B cell (primary cell): ENCODE results near the gene MAP3K9. TPM values are rescaled to one million over a fixed set of nuclear protein-coding genes. Genes with fewer than 3 reads are reported as not detected.

ENCODE experiments used
- ATAC-seq: fragments of 200-7000 bp; cut with Tn5 transposase; one replicate; pipeline ENCODE4 v1.10.0; 2021; ENCODE audit warnings: low read depth, mild to moderate bottlenecking, moderate number of reproducible peaks, moderate library complexity
- CTCF ChIA-PET: fragments of 350-600 bp; sonication (Branson Sonifier 250); formaldehyde crosslinking; loops from one replicate; lab custom pipeline; 2021; ENCODE audit warnings: antibody characterized with exemption, inconsistent platforms; lab: Charles Lee
- POLR2A ChIA-PET: fragments of 350-600 bp; sonication (Branson Sonifier 250); formaldehyde crosslinking; loops from one replicate; lab custom pipeline; 2021; ENCODE audit warnings: antibody characterized with exemption; lab: Charles Lee
- DNase-seq: peaks from one replicate; pipeline ENCODE4 v3.0.0; 2013
- H2AFZ ChIP-seq: 2 replicates; pipeline ENCODE4 v1.6.1; 2012; ENCODE audit warnings: mild to moderate bottlenecking, low read depth, low read length; ENCODE audit not compliant: insufficient read depth, poor library complexity, severe bottlenecking
- H3K27ac ChIP-seq, 2 donors: 1 replicate in 1 of 2; 2 replicates in 1 of 2; pipeline ENCODE4 v1.5.1; 2012 to 2013; ENCODE audit warnings: low read length in 2 of 2, mild to moderate bottlenecking in 2 of 2, moderate library complexity in 1 of 2
- H3K27me3 ChIP-seq, 4 experiments: fragments of 200-600 bp in 1 of 4; sonication (generic) in 1 of 4; replicated peaks in 1 of 4; 1 replicate in 2 of 4; 2 replicates in 2 of 4; pipeline versions ENCODE4 v1.6.1 to v1.7.0; 2013 to 2016; ENCODE audit warnings: low read length in 3 of 4, mild to moderate bottlenecking in 2 of 4, mixed read lengths in 1 of 4, moderate library complexity in 1 of 4; ENCODE audit not compliant: insufficient read depth in 4 of 4, control insufficient read depth in 3 of 4; ENCODE audit errors: control extremely low read depth in 1 of 4
- H3K36me3 ChIP-seq, 2 experiments: replicated peaks in 1 of 2; 1 replicate in 1 of 2; 2 replicates in 1 of 2; pipeline versions ENCODE4 v1.6.1 to v1.7.1; 2013; ENCODE audit warnings: low read length in 1 of 2; ENCODE audit not compliant: insufficient read depth in 2 of 2, control insufficient read depth in 1 of 2; ENCODE audit errors: control extremely low read depth in 1 of 2, extremely low read depth in 1 of 2
- H3K4me1 ChIP-seq, 2 donors: fragments of 200-600 bp in 1 of 2; sonication (generic) in 1 of 2; 1 replicate in 1 of 2; 2 replicates in 1 of 2; pipeline versions ENCODE4 v1.5.1 to v1.6.1; 2013 to 2017; ENCODE audit warnings: low read length in 2 of 2; ENCODE audit not compliant: control insufficient read depth in 2 of 2, insufficient read depth in 2 of 2
- H3K4me2 ChIP-seq: replicated peaks from 2 replicates; pipeline ENCODE3; 2012; ENCODE audit warnings: mild to moderate bottlenecking, low read depth, low read length; ENCODE audit not compliant: poor library complexity, severe bottlenecking
- H3K4me3 ChIP-seq, 5 experiments: fragments of 200-600 bp in 1 of 5; sonication (generic) in 1 of 5; 1 replicate in 3 of 5; 2 replicates in 2 of 5; pipeline versions ENCODE4 v1.5.1 to v1.7.0; 2011 to 2016; ENCODE audit warnings: low read length in 4 of 5, mild to moderate bottlenecking in 4 of 5, low read depth in 2 of 5, control low read depth in 1 of 5, moderate library complexity in 1 of 5; ENCODE audit not compliant: insufficient read depth in 1 of 5; ENCODE audit errors: control extremely low read depth in 1 of 5, extremely low read depth in 1 of 5
- H3K79me2 ChIP-seq: fragments of 200-600 bp; sonication (generic); one replicate; pipeline ENCODE4 v1.6.0; 2016; ENCODE audit warnings: low read length; ENCODE audit not compliant: control insufficient read depth, insufficient read depth
- H3K9ac ChIP-seq: fragments of 200-600 bp; sonication (generic); 2 replicates; pipeline ENCODE4 v1.6.1; 2017; ENCODE audit warnings: mild to moderate bottlenecking, low read length, moderate library complexity
- H3K9me3 ChIP-seq, 3 donors: one replicate each; pipeline versions ENCODE4 v1.6.1 to v1.7.1; 2013; ENCODE audit warnings: low read length in 2 of 3; ENCODE audit not compliant: control insufficient read depth in 2 of 3, insufficient read depth in 1 of 3; ENCODE audit errors: control extremely low read depth in 1 of 3
- H4K20me1 ChIP-seq: 2 replicates; pipeline ENCODE4 v1.6.0; 2012; ENCODE audit warnings: mild to moderate bottlenecking, low read length; ENCODE audit not compliant: insufficient read depth, control insufficient read depth, poor library complexity, severe bottlenecking
- H3K27ac Mint-ChIP-seq: one replicate; pipeline ENCODE4 v1.8.0; 2021; ENCODE audit warnings: mixed read lengths
- H3K27me3 Mint-ChIP-seq: one replicate; pipeline ENCODE4 v1.8.0; 2021; ENCODE audit warnings: mixed read lengths
- H3K4me1 Mint-ChIP-seq: one replicate; pipeline ENCODE4 v1.8.0; 2021; ENCODE audit warnings: mixed read lengths
- H3K4me3 Mint-ChIP-seq: one replicate; pipeline ENCODE4 v1.8.0; 2021; ENCODE audit warnings: mixed read lengths
- H3K9me3 Mint-ChIP-seq: one replicate; pipeline ENCODE4 v1.8.0; 2022; ENCODE audit warnings: mixed read lengths; ENCODE audit not compliant: insufficient read depth
- EZH2 ChIP-seq: IDR thresholded peaks from 2 replicates; pipeline ENCODE4 v1.6.1; 2012; ENCODE audit warnings: borderline replicate concordance, low read depth, mild to moderate bottlenecking, moderate library complexity, low read length; ENCODE audit not compliant: insufficient read depth, poor library complexity, severe bottlenecking
- WGBS: methylation state at CpG from one replicate; pipeline ENCODE4 v1.1.5; 2013; ENCODE audit warnings: missing lambda C conversion rate; ENCODE audit not compliant: insufficient coverage; 5-methylcytosine and 5-hydroxymethylcytosine counted together
- intact Hi-C: fragments of 100-400 bp; cut with micrococcal nuclease; formaldehyde crosslinking; loops from one replicate; pipeline ENCODE4 v1.10.0; 2022
- polyA plus RNA-seq: library from polyadenylated mRNA; depleted of rRNA; stranded (reverse); fragments of >200 nt; gene quantifications from 2 replicates; pipeline ENCODE4 v1.2.3, GENCODE V29; 2012
- total RNA-seq, 2 donors: library from RNA; stranded (reverse); fragments of 120-200 nt in 1 of 2; gene quantifications; 1 replicate in 1 of 2; 2 replicates in 1 of 2; pipeline versions ENCODE4 v1.2.3 to v1.2.4, GENCODE V29; 2013 to 2022
- TF ChIP-seq, protein P1 (sequence below): fragments of 200-600 bp; IDR thresholded peaks from one replicate; pipeline ENCODE4 v1.8.0; 2022; ENCODE audit warnings: antibody characterized with exemption, mild to moderate bottlenecking

Gene MAP3K9
- total and polyA plus RNA-seq, 2 donors (not counting 1 experiment from before 2014, with no cell fraction given), result 4.7 to 20.2 TPM

DNA sequence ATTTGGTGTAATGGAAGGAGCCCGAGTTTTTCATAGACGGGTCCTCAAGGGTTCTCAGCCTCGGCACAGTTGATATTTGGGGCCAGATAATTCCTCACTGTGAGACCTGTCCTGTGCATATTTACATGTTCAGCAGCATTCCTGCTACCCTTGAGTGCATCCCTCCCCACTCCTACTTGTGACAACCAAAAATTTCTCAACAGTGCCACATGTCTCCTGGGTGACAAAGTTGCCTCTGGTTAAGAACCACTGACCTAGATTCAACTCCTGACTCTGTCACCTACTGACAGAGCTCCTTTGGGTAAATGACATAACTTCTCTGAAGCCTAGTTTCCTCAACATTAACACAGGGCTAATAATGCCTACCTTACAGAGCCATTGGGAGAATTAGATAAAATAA lies 107.2 kb downstream of the MAP3K9 start:
- TF ChIP-seq, protein P1, sequence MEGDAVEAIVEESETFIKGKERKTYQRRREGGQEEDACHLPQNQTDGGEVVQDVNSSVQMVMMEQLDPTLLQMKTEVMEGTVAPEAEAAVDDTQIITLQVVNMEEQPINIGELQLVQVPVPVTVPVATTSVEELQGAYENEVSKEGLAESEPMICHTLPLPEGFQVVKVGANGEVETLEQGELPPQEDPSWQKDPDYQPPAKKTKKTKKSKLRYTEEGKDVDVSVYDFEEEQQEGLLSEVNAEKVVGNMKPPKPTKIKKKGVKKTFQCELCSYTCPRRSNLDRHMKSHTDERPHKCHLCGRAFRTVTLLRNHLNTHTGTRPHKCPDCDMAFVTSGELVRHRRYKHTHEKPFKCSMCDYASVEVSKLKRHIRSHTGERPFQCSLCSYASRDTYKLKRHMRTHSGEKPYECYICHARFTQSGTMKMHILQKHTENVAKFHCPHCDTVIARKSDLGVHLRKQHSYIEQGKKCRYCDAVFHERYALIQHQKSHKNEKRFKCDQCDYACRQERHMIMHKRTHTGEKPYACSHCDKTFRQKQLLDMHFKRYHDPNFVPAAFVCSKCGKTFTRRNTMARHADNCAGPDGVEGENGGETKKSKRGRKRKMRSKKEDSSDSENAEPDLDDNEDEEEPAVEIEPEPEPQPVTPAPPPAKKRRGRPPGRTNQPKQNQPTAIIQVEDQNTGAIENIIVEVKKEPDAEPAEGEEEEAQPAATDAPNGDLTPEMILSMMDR, result no peak
- no peak for TF ChIP-seq EZH2
- Histone ChIP-seq H3K36me3 (no peaks in the 10 kb centered on the region), H3K4me2 (no peak overlapping the region), H4K20me1 (no peaks in the 10 kb centered on the region), H3K4me1 (no peaks in the 10 kb centered on the region), H3K27me3 (no peaks in the 10 kb centered on the region), H3K9ac (no peak overlapping the region), H3K27ac (no peak overlapping the region), H3K4me3 (no peak overlapping the region), H3K79me2 (no peaks in the 10 kb centered on the region), H2AFZ (no peak overlapping the region), H3K9me3 (no peaks in the 10 kb centered on the region)
- Mint-ChIP-seq H3K4me3 (no peak overlapping the region), H3K9me3 (no peaks in the 10 kb centered on the region), H3K4me1 (no peaks in the 10 kb centered on the region), H3K27ac (no peak overlapping the region), H3K27me3 (no peaks in the 10 kb centered on the region)
- ATAC-seq (no peak), DNase-seq (no peak)
- ChIA-PET CTCF (interaction anchor here (2.0 kb wide), 1 partner anchor 11 kb away, joined by 10 read pairs; no protein-coding TSS in a partner anchor), POLR2A (interaction anchor here (0.8 kb wide), 1 partner anchor 11 kb away, joined by 3 read pairs; no protein-coding TSS in a partner anchor)
- intact Hi-C loops, result no loop called here
- 96% methylated on average over 3 of the region's 3 CpGs for WGBS

DNA sequence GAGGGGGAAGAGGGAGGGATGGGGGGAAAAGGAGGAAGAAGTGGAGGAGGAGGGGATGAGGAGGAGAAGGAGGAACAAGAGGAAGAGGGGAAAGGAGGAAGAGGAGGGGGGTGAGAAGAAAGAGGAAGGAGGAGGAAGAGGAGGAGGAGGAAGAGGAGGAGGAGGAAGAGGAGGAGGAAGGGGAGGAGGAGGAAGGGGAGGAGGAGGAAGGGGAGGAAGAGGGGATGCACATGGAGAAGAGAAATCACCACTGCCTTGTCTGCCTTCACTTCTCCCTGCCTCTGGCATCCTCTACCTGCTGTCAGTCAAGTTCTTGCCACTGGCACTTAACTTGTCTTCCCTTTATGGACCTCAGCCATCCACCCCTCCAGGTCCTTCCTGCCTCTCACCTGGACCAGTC lies 107.7 kb downstream of the MAP3K9 start:
- intact Hi-C loops, result no loop called here

More for the DNA sequence above, 107.7 kb downstream of the MAP3K9 start:
- H3K27ac Mint-ChIP-seq, result no peak overlapping the region
- H3K4me3 Mint-ChIP-seq, result no peak overlapping the region
- H2AFZ ChIP-seq, result no peak overlapping the region
- H3K36me3 ChIP-seq, result no peaks in the 10 kb centered on the region
- H3K9me3 Mint-ChIP-seq, result no peaks in the 10 kb centered on the region
- DNase-seq, result no peak
- no peaks in the 10 kb centered on the region for H3K4me1 Mint-ChIP-seq
- H3K9ac ChIP-seq, result no peak overlapping the region
- H3K27ac ChIP-seq, result no peak overlapping the region
- no peak overlapping the region for H3K4me3 ChIP-seq
- no peaks in the 10 kb centered on the region for H4K20me1 ChIP-seq
- H3K27me3 ChIP-seq, result no peaks in the 10 kb centered on the region
- H3K79me2 ChIP-seq, result no peaks in the 10 kb centered on the region
- ATAC-seq, result no peak
- TF ChIP-seq, protein P1, result no peak
- TF ChIP-seq EZH2, result no peak
- no peaks in the 10 kb centered on the region for H3K27me3 Mint-ChIP-seq
- POLR2A ChIA-PET, result no interaction called here
- H3K9me3 ChIP-seq, result no peaks in the 10 kb centered on the region
- CTCF ChIA-PET, result interaction anchor here (2.0 kb wide), 1 partner anchor 12 kb away, joined by 10 read pairs; no protein-coding TSS in a partner anchor
- no peaks in the 10 kb centered on the region for H3K4me1 ChIP-seq
- H3K4me2 ChIP-seq, result no peak overlapping the region
